ENCODE measurements around the gene CGB2.

CGB2 gene

GRCh38 chr19:49070416-49070815 lies 38.7 kb downstream of the CGB2 start:
- no peak for DNase-seq

- no peak for DNase-seq
Measured at GRCh38 chr19:49071860-49072547, 40.3 kb downstream of the CGB2 start.

- no peak for DNase-seq
Measured at GRCh38 chr19:49073514-49074378, 42.1 kb downstream of the CGB2 start.

GRCh38 chr19:49074869-49075268 lies 43.2 kb downstream of the CGB2 start:
- DNase-seq = peak; percentile 30

- no peak for DNase-seq
Measured at GRCh38 chr19:49080392-49080791, 48.7 kb downstream of the CGB2 start.

- no peak for DNase-seq
Measured at GRCh38 chr19:49081273-49081672, 49.6 kb downstream of the CGB2 start.

Data from NCI-H1092 treated with DMSO at 0.1 percent for 48 hours (cell line).